Fibroblast of mammary gland (primary cell): Measurements from ENCODE around the gene FHIT.

ENCODE experiments used
- DNase-seq: peaks from one replicate; pipeline ENCODE4 v3.0.0-alpha.2; 2010; ENCODE audit warnings: low read depth
- H3K4me3 ChIP-seq: 2 replicates; pipeline ENCODE4 v1.5.1; 2011; ENCODE audit warnings: low read depth, mild to moderate bottlenecking, low read length, moderate library complexity; ENCODE audit not compliant: control insufficient read depth
- CTCF ChIP-seq: conservative IDR thresholded peaks from 2 replicates; pipeline ENCODE4 v1.5.1; 2011; ENCODE audit warnings: low read depth, low read length, inconsistent platforms; ENCODE audit not compliant: control insufficient read depth, insufficient read depth

Gene FHIT

GRCh38 chr3:60277361-60277800, 973.9 kb downstream of the FHIT start:
- DNase-seq, result no peak
- no peak overlapping the region for H3K4me3 ChIP-seq
- no peak for TF ChIP-seq CTCF

GRCh38 chr3:60276615-60277014, 974.6 kb downstream of the FHIT start:
- DNase-seq, result no peak
- no peak for TF ChIP-seq CTCF
- H3K4me3 ChIP-seq, result no peak overlapping the region

- no peak overlapping the region for H3K4me3 ChIP-seq
- DNase-seq, result no peak
- TF ChIP-seq CTCF, result no peak
These were observed 976.6 kb downstream of the FHIT start for GRCh38 chr3:60274646-60275045.

GRCh38 chr3:60274098-60274497, 977.2 kb downstream of the FHIT start:
- H3K4me3 ChIP-seq, result no peak overlapping the region
- no peak for TF ChIP-seq CTCF
- DNase-seq, result no peak

- H3K4me3 ChIP-seq, result no peak overlapping the region
- DNase-seq, result no peak
- TF ChIP-seq CTCF, result no peak
These were observed 981.4 kb downstream of the FHIT start for GRCh38 chr3:60269829-60270266.

- no peak for DNase-seq
- TF ChIP-seq CTCF, result no peak
- no peak overlapping the region for H3K4me3 ChIP-seq
These were observed 981.9 kb downstream of the FHIT start for GRCh38 chr3:60269377-60269776.

- TF ChIP-seq CTCF, result no peak
- no peak for DNase-seq
- H3K4me3 ChIP-seq, result no peak overlapping the region
These were observed 983.1 kb downstream of the FHIT start for GRCh38 chr3:60268123-60268522.
